Measurements from ENCODE around the gene IFT122. TPM values are rescaled to one million over a fixed set of nuclear protein-coding genes. Genes with fewer than 3 reads are reported as not detected.
A peak's percentile ranks its signal among the peaks of the same experiment; 100 is the strongest.

Gene IFT122
- polyA plus RNA-seq, 12 donors: 28.8 to 56.5 (median 33.7) TPM; not detected in 1

GRCh38 chr3:129439226-129439816, 703 bp upstream of the IFT122 start:
- peak; percentile 19 for DNase-seq

- DNase-seq: no peak
Measured at GRCh38 chr3:129440618-129441190, 680 bp downstream of the IFT122 start.

DNA sequence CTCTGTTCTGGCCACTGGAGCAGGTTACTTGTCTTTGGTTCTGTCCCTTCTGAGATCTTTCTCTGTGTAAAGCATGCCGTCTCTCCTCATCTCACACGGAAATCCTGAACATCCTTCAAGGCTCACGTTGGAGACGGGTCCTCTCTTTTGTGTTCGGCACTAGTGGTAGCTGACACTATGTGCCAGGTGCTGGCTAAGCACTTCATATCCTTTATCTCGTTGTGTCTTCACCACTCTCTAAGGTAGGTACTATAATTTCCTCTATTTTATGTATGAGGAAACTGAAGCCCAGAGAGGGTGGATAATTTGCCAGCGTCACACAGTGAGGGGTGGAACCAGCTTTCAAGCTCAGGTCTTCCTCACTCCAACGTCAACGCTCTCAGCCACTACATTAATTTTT, 1.2 kb downstream of the IFT122 start:
- no peak for DNase-seq

DNA sequence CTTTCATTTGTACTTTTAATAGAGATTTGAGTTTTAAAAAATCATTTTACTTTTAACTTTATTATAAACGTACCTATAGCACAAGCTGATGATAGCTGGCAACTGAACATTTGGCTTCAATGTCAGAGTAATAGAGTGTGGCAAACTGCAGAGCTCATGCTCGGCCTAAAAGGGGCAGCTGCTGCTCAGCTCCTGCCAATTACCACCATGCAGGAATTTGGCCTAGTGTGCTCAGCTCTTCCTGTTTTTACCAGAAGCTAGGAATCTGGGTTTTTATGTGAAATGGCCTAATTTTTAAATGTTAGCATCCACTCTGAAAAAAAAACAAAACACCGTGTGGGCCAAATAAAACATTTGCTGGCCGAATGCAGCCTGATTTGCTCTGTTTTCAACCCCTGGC, 1.8 kb downstream of the IFT122 start:
- peak; percentile 40 for DNase-seq

- DNase-seq: no peak
Measured at GRCh38 chr3:129442486-129442885, 2.5 kb downstream of the IFT122 start.

- DNase-seq: no peak
Measured at GRCh38 chr3:129442947-129443346, 2.9 kb downstream of the IFT122 start.

- no peak for DNase-seq
Measured at GRCh38 chr3:129445471-129445870, 5.4 kb downstream of the IFT122 start.

DNA sequence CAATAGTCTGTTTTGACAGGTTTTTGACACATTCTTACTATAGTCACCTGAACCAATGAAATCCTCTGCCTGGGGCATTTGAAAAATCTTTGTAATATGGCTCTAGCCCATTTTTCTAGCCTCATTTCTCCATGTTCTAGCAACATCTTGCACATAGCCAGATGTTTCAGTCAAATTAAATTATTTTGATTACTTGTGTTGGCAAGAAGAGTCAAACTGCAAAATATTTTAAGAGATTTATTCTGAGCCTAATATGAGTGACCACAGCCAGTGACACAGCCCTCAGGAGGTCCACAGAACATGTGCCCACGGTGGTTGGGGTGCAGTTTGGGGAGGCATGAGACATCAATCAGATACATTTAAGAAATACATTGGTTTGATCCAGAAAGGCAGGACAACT, 6.9 kb downstream of the IFT122 start:
- no peak for DNase-seq

DNA sequence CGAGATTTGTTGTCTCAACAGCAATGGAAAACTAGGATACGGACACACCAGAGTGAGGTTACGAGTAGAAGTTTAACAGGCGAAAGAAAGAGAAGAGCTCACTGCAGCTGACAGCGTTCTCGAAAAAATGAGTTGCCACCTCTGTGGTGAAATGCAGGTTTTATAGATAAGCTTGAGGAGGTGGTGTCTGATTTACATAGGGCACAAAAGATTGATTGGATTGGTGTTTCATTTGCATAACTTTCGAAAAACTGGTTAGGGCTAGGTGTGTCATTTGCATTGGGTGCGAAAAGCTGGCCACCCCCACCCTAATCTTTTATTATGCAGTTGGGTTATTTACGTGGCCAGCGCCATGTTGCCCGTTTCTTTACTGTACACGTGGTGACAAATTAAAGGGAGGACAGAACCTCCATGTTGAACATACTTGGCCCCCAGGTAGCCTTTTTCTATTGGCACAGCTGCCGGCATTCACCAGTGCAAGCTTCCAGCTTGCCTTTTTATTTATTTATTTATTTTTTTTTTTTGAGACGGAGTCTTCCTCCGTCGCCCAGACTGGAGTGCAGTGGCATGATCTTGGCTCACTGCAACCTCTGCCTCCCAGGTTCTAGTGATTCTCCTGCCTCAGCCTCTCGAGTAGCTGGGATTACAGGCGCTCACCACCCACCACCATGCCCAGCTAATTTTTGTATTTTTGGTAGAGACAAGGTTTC, 8.3 kb downstream of the IFT122 start:
- DNase-seq: no peak

GRCh38 chr3:129449279-129450115, 9.5 kb downstream of the IFT122 start:
- DNase-seq: no peak

DNA sequence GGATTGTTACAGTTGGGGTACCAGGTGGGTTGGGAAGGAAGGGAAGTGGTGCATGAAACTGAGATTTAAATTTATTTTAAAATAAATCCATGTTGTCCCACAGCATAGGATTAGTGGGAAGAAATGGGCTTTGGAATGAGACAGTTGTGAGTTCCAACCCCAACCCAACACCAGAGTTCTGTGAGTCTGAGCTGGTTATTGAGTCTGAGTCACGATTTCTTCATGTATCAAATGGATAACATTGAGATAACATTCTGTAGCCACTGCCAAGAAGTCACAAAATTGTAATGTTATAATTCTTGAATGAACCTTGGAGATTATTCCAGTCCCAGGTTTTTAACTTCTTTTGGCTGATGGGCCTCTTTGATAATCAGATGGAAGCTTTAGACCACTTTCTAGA, 13.7 kb downstream of the IFT122 start:
- DNase-seq: no peak

- DNase-seq: no peak
Measured at GRCh38 chr3:129460155-129460554, 20.1 kb downstream of the IFT122 start.

DNA sequence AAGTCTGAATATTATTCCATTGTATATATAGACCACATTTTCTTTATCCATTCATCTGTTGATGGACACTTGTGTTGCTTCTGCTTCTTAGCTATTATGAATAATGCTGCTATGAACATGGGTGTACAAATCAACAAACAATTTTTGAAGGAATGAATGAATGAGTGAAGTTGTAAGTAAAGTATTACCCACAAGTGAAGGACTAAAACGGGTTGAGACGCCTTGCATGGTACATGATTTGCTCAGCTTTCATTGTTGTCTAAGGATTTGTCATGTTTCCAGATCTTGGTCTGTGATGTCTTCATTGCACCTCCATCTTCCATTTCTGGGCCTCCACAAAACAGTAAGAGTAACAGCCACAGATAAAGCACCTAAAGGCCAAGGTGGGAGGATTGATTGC, 20.5 kb downstream of the IFT122 start:
- DNase-seq: no peak

GRCh38 chr3:129461022-129461421, 21.0 kb downstream of the IFT122 start:
- no peak for DNase-seq

DNA sequence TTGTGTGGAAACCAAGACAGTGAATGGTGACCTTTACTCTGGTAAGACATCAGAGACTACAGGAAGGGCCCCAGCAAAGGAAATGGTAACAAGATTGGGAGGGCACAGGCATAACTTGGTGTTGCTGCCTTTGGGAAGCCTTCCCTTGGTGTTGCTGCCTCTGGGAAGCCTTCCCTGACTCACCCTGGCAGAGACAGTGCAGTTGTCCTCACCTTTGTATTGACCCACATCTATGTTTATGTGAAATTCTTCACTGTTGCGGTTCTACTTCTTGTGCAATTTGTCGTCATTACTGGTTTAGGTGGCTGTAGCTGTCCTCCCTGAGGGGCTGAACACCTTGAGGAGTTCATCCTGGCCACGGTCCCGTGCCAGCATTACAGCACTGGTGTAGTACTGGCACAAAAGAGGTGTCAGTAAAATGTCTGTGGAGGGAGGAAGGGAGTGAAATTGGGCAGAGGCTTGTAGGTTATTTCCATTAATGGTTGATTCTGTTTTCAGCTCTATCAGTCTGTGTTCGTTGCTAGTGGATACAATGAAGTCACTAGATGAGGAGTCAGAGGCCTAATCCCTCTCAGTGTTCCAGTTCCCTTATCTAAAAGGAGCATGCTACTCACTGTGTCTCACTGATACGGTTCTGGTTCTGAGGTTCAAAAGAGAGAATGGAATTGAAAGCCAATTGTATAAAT, 21.6 kb downstream of the IFT122 start:
- DNase-seq: no peak

DNA sequence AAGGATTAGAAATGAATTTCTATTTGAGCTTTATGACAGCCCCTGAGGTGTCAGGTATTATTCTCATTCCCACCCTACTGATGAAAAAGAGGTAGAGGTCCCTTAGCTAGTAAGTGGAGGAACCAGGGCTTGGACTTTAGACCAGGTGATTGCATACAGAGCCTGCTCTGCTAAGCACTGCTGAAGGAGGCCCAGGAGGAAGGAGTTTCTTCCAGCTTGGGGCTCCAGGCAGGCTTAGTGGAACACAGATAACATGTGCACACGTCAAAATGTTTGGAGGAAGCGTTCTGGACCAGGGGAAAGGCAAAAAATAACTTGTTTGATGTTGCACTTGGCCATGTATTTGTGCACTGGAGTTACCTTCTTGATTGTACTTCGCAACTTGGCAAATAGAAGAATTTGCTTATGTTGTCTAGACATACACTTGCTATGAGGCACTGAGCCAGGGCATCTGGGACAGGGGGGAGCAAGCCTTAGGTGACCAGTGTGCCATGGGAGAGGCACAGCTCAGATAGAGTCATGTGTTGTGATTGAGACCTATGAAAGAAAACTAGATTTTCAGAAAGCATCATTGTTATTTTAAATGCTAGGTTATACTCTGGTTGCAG, 22.4 kb downstream of the IFT122 start:
- no peak for DNase-seq

- no peak for DNase-seq
Measured at GRCh38 chr3:129463094-129463493, 23.1 kb downstream of the IFT122 start.

DNA sequence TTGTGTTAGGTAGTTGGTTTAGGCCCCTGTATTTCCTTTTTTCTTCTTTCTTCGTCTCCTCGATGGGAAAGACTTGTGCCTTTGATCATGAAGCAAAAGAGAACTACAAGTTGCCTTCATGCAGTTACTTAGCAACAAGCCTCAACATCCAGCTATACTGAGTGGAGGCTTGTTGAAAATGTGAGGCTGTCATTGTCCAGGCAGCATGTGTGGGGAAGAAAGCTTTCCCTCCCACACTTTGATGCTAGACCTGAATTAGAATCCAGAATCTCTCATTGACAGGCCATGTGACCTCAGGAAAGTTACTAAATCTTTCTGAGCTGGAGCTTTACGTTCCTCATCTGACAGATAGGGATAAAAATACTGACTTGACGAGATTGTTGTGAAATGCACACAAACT, 23.7 kb downstream of the IFT122 start:
- DNase-seq: no peak

DNA sequence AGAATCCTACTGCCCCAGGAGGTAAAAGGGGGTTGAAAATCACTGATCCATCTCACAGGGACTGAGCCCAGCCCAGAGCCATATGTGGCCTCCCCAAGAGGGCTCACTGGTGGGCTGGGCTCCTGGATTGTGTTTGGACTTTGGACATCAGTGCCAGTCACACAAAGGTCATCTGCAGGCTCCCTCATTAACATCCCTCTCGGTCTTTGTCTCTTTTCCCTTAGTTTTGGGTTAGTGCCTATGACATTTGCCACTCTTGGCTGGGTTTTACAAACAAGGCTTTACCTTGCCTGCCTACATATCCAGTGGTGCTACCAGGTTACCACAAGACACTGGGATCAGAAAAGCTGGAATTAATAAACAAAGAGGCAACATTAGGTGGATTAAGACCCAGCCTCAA, 27.9 kb downstream of the IFT122 start:
- no peak for DNase-seq

GRCh38 chr3:129469026-129469425, 29.0 kb downstream of the IFT122 start:
- DNase-seq: no peak

GRCh38 chr3:129470861-129471260, 30.8 kb downstream of the IFT122 start:
- DNase-seq: no peak

Data from muscle of arm (tissue), 12 donors.